HG03342 (cell line): Measurements from ENCODE around the gene LRBA.
"Not testable (repeated sequence)": the region's sequence is repeated elsewhere in the genome, so short reads cannot be mapped to it uniquely, and the experiment has no call there.

Source experiments
- ATAC-seq: cut with Tn5 transposase; IDR thresholded peaks from one replicate; pipeline ENCODE4 v1.9.1; 2021; ENCODE audit warnings: mild to moderate bottlenecking, moderate library complexity; ENCODE audit not compliant: unreplicated experiment

Gene LRBA, protein sequence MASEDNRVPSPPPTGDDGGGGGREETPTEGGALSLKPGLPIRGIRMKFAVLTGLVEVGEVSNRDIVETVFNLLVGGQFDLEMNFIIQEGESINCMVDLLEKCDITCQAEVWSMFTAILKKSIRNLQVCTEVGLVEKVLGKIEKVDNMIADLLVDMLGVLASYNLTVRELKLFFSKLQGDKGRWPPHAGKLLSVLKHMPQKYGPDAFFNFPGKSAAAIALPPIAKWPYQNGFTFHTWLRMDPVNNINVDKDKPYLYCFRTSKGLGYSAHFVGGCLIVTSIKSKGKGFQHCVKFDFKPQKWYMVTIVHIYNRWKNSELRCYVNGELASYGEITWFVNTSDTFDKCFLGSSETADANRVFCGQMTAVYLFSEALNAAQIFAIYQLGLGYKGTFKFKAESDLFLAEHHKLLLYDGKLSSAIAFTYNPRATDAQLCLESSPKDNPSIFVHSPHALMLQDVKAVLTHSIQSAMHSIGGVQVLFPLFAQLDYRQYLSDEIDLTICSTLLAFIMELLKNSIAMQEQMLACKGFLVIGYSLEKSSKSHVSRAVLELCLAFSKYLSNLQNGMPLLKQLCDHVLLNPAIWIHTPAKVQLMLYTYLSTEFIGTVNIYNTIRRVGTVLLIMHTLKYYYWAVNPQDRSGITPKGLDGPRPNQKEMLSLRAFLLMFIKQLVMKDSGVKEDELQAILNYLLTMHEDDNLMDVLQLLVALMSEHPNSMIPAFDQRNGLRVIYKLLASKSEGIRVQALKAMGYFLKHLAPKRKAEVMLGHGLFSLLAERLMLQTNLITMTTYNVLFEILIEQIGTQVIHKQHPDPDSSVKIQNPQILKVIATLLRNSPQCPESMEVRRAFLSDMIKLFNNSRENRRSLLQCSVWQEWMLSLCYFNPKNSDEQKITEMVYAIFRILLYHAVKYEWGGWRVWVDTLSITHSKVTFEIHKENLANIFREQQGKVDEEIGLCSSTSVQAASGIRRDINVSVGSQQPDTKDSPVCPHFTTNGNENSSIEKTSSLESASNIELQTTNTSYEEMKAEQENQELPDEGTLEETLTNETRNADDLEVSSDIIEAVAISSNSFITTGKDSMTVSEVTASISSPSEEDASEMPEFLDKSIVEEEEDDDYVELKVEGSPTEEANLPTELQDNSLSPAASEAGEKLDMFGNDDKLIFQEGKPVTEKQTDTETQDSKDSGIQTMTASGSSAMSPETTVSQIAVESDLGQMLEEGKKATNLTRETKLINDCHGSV (N-terminal part only)

DNA sequence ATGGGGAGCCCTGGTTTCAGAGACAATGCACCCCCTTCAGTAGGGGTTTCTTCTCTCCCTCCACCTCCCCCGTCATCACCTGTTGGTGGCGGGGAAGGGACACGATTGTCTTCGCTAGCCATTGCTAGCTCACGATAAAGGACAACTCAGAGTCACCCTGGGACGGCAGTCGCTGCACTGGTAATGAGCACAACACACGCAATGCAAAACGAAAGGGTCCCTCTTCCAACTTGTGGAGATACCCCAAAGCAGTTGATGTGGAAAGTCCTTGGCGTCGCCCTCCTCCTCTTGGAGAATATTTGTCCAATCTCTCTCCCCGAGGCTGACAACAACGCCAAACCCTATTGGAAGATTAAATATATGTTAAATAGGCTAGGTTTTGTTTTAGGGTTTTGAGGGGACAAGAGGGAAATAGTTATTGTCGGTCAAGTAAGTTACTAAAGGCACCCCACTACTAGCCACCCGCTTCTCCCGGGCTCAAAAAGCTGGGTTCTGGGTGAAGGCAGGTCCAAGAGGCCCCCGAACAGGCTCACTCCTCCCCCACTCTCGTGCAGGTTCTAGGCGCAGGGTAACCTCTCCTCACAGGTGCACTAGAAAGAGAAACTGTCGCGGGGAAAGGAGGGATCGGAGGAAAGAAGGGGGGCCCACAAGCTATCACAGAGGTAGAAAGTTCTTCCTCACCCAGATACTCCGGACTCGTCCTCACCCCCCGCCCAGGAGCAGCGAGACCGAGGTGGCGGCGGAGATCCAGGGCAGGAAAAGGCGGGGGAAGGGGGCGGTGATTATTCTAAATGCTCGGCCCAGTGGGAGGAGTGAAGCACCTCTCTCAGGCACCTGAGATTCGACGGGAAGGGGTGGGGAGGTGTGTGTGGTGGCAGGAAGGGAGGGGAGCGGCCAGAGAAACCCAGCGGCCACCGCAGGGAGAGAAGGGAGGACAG, at the start of gene LRBA:
TSS of gene LRBA (minus strand) at position 764 of the 938 bp plus-strand sequence. CDS start at position 122, 642 bp downstream.
- peak; percentile 49 for ATAC-seq

DNA sequence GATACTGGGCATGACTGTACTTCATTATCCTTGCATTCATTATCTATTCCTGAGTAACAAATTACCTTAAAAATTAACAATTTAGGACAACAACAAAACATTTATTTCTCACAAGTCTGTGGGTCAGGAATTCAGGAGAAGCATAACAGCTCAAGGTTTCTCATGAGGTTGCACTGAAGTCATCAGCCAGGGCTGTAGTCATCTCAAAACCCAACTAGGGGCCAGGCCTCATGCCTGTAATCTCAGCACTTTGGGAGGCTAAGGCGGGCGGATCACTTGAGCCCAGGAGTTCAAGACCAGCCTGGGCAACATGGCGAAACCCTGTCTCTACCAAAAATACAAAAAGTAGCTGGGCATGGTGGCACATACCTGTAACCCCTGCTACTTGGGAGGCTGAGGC, 48.1 kb upstream of the LRBA start:
- not testable (repeated sequence) for ATAC-seq

DNA sequence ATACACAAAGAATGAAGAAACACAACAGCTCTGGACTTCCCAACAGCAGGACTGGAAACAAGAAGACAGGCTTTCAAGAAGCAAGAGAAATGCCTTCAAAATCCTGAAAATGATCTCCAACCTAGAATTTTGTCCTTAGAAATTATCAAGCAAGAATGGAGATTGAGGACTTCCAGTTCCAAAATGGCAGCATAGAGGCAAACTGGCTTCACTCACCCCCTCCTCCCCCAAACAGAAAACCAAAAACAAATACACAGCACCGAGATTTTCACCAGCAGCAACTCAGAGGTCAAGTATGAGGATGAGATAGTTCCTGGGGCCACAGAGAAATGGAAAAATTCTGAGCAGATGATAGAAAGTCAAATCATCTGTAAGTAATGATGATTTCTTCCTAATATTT, 40.5 kb upstream of the LRBA start:
- ATAC-seq = no peak

DNA sequence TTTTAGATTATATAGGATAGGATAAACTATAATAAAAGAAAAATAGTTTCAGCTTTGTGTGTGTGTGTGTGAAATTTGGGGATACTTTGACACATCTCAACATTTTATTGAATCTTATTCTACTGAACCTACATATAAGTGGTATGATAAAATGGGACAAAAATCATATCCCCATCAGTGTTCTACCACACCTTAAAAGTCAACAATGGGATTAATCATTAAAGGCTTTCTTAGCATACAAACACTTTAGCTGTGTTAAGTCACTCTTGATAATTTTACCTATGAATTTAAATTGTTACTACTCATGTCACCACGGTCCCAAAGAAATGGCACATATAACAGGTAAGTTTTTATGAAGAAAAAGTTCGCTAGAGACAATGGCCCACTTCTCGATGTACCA, 37.7 kb upstream of the LRBA start:
- ATAC-seq = no peak

DNA sequence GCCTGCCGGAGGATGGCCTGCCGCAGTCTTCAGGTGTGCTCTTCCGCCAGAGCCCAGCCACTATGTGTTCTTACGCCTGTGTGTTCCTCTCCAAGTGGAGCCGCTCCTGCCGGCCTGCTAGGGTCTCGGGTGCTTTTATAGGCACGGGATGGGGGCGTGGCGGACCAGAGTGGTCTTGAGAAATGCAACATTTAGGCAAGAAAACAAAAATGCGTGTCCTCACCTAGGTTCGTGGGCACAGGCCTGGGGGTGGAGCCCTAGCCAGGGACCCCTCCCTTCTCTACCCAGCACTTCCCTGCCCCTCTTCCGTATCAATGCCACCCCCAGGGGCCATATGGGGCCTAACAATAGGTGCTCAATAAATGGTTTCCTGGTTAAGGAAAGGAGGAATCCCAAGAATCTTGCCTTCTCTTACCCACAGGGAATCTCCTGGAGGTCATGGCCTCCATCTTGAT, 34.4 kb upstream of the LRBA start:
- no peak for ATAC-seq

DNA sequence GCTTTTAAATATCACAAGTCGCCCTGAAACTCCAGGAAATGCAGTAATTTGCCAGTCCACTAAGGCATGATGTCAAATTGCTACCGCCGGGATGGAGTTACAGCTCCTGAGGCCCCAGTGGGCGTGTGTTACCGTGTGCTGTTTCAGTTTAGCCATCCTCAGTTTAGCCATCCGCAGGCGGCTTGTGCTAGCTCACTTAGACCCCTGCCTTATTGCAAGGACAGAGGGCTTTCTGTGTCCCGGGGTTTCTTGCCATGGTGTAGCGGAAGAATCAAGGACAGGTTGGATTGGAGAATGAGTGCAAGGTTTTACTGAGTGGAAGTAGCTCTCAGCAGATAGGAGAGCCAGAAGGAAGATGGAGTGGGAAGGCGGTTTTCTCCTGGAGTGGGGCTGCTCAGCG, 33.8 kb upstream of the LRBA start:
- ATAC-seq = no peak

DNA sequence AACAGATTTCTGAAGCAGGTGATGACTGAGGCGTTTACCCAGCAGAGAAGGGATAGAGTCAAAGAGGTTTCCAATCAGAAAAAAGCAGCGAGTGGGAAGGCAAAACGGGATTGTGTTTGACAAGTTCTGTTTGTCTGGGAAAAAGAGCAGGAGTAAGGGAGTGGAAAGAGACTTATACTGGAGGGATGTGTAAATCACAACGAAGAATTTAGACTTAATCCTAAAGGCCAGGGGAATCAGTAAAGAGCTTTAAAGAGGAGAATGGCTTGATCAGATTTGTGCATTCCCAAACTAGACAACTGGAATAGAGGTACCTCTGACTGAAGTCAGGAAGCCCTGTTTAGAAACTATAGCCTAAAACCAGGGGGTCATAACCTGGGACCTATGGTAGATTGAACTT, 31.5 kb upstream of the LRBA start:
- no peak for ATAC-seq

DNA sequence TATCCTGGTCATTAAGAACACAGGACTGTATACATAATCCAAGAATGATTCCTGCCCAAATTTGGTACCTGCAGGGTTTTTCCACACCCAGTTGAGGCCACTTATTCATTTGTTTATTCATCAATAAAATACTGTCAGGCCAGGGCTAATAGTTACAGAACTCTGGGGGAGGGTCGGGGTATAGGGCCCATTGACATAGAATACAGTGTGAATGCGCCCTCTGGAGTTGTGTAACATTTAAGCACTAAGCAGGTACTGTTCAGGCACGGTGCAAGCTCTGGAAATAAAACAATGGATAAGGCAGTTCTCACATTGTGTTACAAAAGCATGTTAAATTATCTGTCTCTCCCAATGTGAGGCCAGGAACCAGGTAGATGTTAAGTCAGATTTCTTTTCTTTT, 30.8 kb upstream of the LRBA start:
- no peak for ATAC-seq

DNA sequence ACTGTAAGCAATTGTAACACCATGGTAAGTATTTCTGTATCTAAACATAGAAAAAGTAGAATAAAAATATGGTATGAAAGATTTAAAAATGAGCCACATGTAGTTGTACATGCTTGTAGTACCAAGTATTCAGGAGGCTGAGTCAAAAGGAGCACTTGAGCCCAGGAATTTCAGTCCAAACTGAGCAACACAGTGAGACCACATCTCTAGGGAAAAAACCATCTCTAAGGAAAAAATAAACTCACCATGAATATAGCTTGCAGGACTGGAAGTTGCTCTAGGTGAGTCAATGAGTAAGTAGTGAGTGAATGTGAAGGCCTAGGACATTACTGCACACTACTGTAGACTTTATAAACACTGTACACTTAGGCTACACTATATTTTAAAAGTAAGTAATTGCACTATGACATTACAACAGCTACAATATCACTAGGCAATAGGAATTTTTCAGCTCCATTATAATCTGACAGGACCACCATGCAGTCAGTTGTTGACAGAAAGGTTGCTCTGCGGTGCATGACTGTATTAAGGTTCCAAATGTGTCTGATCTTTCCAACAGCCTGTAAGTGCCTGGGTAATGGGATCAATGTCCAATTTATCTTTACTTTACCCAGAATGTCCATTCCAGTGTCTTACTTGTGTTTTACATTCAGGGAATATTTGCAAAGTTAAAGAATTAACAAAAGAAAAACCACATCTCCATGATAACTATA, 28.9 kb upstream of the LRBA start:
- ATAC-seq = no peak

DNA sequence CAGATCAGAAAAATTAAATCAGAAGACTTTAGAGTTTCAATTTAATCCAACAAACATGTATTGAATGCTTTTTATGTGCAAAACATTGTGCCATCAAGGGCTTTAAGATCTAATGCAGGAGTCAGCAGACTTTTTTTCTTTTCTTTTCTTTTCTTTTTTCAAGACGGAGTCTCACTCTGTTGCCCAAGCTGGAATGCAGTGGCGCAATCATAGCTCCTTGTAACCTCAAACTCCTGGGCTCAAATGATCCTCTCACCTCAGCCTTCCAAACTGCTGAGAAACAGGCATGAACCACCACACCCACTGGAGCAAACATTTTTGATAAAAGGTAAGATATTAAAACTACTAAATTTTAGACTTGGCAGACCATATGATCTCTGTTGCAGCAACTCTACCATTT, 24.6 kb upstream of the LRBA start:
- no peak for ATAC-seq

DNA sequence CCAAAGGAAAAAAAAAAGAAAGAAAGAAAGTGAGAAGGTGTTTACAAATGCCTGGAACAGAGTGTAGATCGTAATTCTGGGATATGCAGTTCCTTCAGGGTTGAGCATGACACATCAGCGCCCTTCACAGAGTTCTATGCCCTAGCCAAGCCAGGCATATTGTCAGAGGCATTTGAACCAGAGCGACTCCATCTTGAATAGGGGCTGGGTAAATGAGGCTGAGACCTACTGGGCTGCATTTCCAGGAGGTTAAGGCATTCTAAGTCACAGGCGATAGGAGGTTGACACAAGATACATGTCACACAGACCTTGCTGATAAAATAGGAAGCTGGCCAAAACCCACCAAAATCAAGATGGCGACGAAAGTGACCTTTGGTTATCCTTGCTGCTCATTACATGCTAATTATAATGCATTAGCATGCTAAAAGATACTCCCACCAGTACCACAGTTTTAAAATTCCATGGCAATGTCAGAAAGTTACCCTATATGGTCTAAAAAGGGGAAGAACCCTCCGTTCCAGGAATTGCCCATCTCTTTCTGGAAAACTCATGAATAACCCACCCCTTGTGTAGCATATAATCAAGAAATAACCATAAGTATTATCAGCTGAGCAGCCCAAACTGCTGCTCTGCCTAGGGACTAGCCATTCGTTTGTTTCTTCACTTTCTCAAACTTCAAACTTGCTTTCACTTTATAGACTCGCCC, 23.5 kb upstream of the LRBA start:
- no peak for ATAC-seq

DNA sequence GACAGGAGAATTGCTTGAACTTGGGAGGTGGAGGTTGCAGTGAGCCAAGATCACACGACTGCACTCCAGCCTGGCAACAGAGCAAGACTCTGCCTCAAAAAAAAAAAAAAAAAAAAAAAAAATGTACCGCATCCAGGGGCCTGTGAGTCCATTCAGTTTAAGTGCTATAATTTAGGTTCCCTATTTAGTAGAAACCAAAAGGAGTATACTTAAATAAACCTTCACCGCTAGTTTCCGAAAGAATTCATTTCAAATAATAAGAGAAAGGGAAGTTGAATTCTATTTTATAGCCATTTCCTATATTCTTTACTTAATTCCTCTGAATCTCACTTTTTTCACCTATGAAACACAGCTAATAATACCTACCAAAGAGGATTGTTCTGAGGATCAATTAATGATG, 20.8 kb upstream of the LRBA start:
- no peak for ATAC-seq

DNA sequence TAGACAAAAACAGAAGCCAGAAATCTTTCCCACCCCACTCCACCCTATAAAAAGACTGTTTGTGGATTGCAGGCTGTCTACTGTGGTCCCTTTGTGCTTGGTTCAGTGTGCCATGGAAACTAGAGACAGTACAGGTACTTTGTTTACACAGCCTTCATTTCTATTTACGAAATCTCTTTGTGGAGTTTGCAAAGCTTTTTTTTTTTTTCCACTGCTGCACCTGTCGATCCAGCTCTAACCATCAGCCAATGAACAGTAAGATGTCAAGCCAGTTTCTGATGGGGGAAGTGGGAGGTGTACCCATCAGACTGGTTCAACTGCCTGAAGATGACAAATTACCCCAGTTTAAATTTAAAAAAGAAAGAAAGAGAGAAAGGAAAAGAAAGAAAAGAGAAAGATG, 20.2 kb upstream of the LRBA start:
- no peak for ATAC-seq

DNA sequence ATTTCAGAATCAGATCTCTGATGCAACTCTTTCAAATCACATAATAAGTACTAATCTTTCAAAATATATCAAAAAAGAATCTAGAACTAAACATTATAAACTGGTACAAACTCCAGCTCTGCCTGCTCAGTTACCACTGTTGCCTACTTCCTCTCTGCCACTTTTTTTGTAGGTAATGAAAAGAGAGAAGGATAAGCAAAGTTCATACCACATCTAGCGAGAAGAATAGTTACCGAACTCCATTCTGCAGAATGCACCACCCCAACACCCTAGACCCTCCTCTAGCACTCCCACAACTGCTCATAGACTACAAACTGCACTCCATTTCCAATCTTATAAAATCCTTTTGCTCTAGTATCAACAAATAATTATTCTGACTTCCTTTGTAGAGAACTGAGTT, 19.7 kb upstream of the LRBA start:
- ATAC-seq = no peak

DNA sequence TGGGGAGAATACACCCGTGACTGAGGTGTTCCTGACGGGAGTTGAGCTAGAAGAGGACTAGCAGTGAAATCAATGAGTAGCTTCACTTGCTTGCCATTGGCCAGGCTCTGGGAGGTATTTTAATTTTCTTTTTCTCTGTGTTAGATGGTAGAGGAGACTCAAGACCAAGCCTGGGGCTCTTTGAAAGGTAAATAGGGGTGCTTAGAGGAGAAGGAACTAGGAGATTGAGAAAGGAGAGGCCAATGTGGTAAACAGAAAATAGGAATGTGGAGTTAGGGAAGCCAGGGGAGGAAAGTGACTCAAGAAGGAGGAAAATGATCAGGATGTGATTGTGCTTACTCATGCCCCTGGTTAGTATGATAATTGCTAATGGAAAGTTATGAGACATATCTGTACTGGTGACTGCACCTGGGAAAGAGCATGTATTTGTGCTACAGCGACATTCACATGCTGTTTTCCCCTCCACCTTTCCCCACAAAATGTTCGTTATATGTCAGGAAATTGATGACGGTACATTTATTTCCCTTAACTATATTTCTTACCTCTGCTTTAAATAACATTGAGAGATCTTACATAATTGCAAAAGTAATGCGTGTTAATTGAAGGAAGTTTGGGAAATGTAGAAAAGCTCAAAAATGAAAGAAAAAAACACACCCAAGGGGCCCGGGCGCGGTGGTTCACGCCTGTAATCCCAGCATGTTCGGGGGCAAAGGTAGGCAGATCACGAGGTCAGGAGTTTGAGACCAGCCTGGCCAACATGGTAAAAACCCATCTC, 16.9 kb upstream of the LRBA start:
- ATAC-seq = no peak

DNA sequence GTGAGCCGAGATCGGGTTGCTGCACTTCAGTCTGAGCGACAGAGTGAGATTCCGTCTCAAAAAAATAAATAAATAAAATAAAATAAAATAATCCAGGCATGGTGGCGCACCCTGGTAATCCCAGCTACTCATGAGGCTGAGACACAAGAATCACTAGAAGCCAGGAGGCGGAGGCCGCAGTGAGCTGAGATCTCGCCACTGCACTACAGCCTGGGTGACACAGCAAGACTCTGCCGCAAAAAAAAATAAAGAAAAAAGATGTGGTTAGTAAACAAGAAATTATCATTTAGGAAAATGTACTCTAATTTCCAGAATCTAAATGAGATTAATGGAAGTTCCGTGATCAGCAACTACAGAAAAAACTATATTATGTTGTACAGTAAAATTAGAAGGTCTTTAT, 14.5 kb upstream of the LRBA start:
- ATAC-seq = no peak

DNA sequence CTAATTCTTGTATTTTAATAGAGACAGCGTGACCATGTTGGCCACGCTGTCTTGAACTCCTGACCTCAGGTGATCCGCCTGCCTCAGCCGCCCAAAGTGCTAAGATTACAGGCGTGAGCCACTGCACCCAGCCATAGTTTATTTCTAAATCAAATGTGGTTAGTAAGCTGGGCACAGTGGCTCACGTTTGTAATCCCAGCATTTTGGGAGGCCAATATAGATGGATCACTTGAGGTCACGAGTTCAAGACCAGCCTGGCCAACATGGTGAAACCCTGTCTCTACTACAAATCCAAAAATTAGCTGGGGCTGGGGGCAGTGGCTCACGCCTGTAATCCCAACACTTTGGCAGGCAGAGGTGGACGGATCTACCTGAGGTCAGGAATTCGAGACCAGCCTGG, 13.9 kb upstream of the LRBA start:
- not testable (repeated sequence) for ATAC-seq

DNA sequence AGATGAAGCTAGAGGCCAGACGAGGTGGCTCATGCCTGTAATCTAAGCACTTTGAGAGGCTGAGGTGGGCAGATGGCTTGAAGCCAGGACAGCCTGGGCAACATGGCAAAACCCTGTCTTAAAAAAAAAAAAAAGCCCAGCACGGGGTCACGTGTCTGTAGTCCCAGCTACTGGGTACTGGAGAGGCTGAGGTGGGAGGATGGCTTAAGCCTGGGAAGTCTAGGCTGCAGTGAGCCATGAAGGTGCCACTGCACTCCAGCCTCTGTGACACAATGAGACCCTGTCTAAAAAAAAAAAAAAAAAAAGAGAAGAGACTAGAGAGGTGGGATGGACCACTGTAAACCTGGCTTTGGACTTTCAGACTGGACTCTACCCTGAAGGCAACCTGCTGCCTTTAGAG, 10.7 kb upstream of the LRBA start:
- no peak for ATAC-seq
